Measurements from ENCODE around the gene GTF2IRD1. TPM values are rescaled to one million over a fixed set of nuclear protein-coding genes. Genes with fewer than 3 reads are reported as not detected.
"Not testable (repeated sequence)": the region's sequence is repeated elsewhere in the genome, so short reads cannot be mapped to it uniquely, and the experiment has no call there.

The GTF2IRD1 gene
- total RNA-seq, 1 experiment from 2014 or later, result 73.6 TPM

- Histone ChIP-seq H3K4me1 (ENCODE audit: insufficient read depth, low read length, poor library complexity, severe bottlenecking) (no peaks in the 10 kb centered on the region), H3K4me3 (ENCODE audit: low read depth, low read length, poor library complexity, severe bottlenecking) (no peak overlapping the region), H3K27ac (ENCODE audit: low read depth, low read length, poor library complexity, severe bottlenecking) (no peak overlapping the region), H3K9me3 (ENCODE audit: low read depth, low read length, poor library complexity, severe bottlenecking) (peaks cover 3% of the 10 kb centered on the region), H3K36me3 (ENCODE audit: insufficient read depth, low read length, poor library complexity, severe bottlenecking) (peaks cover 42% of the 10 kb centered on the region), H3K27me3 (replicated peaks; ENCODE audit: insufficient read depth, low read depth, low read length, poor library complexity) (no peaks in the 10 kb centered on the region)
- peak; percentile 84 for DNase-seq (ENCODE audit: low spot score)
- intact Hi-C loops (cut with micrococcal nuclease; ENCODE audit: unreplicated experiment), result no loop called here
- no TSS peak for BruUV-seq (replicated peaks)
- POLR2A ChIA-PET (ENCODE audit: low non-redundant PET), result no interaction called here
- CTCF ChIA-PET, result interaction anchor here (0.5 kb wide), 1 partner anchor 55 kb away, joined by 5 read pairs; no protein-coding TSS in a partner anchor
- TF ChIP-seq EZH2 (IDR thresholded peaks at IDR 0.05; ENCODE audit: borderline replicate concordance, low read depth, low read length, poor library complexity, severe bottlenecking), result no peak
- no peak for TF ChIP-seq CTCF (conservative IDR thresholded peaks at IDR 0.05; ENCODE audit: low read depth, low read length)
Observed at GRCh38 chr7:74542558-74543117, 88.9 kb downstream of the GTF2IRD1 start.

GRCh38 chr7:74544706-74545469 is 91.2 kb downstream of the GTF2IRD1 start:
- TF ChIP-seq EZH2 (IDR thresholded peaks at IDR 0.05; ENCODE audit: borderline replicate concordance, low read depth, low read length, poor library complexity, severe bottlenecking) (no peak), CTCF (conservative IDR thresholded peaks at IDR 0.05; ENCODE audit: low read depth, low read length) (peak; percentile 62)
- Histone ChIP-seq H3K9me3 (ENCODE audit: low read depth, low read length, poor library complexity, severe bottlenecking) (peaks cover 3% of the 10 kb centered on the region), H3K27me3 (replicated peaks; ENCODE audit: insufficient read depth, low read depth, low read length, poor library complexity) (no peaks in the 10 kb centered on the region), H3K36me3 (ENCODE audit: insufficient read depth, low read length, poor library complexity, severe bottlenecking) (peaks cover 41% of the 10 kb centered on the region), H3K4me3 (ENCODE audit: low read depth, low read length, poor library complexity, severe bottlenecking) (no peak overlapping the region), H3K4me1 (ENCODE audit: insufficient read depth, low read length, poor library complexity, severe bottlenecking) (no peaks in the 10 kb centered on the region), H3K27ac (ENCODE audit: low read depth, low read length, poor library complexity, severe bottlenecking) (no peak overlapping the region)
- DNase-seq (ENCODE audit: low spot score), result peak; percentile 52
- ChIA-PET POLR2A (ENCODE audit: low non-redundant PET) (no interaction called here), CTCF (no interaction called here)
- no TSS peak for BruUV-seq (replicated peaks)
- intact Hi-C loops (cut with micrococcal nuclease; ENCODE audit: unreplicated experiment), result loop anchor here (2.0 kb wide), 1 partner anchor 94 kb away; no protein-coding TSS in a partner anchor

GRCh38 chr7:74545921-74546320 is 92.2 kb downstream of the GTF2IRD1 start:
- BruUV-seq (replicated peaks), result no TSS peak
- CTCF ChIA-PET, result no interaction called here
- no peaks in the 10 kb centered on the region for H3K4me1 ChIP-seq (ENCODE audit: insufficient read depth, low read length, poor library complexity, severe bottlenecking)
- POLR2A ChIA-PET (ENCODE audit: low non-redundant PET), result no interaction called here
- intact Hi-C loops (cut with micrococcal nuclease; ENCODE audit: unreplicated experiment), result loop anchor here (2.0 kb wide), 1 partner anchor 95 kb away; no protein-coding TSS in a partner anchor
- no peak overlapping the region for H3K27ac ChIP-seq (ENCODE audit: low read depth, low read length, poor library complexity, severe bottlenecking)
- TF ChIP-seq CTCF (conservative IDR thresholded peaks at IDR 0.05; ENCODE audit: low read depth, low read length) (no peak), EZH2 (IDR thresholded peaks at IDR 0.05; ENCODE audit: borderline replicate concordance, low read depth, low read length, poor library complexity, severe bottlenecking) (no peak)
- H3K36me3 ChIP-seq (ENCODE audit: insufficient read depth, low read length, poor library complexity, severe bottlenecking), result peaks cover 41% of the 10 kb centered on the region
- no peaks in the 10 kb centered on the region for H3K27me3 ChIP-seq (replicated peaks; ENCODE audit: insufficient read depth, low read depth, low read length, poor library complexity)
- no peak overlapping the region for H3K4me3 ChIP-seq (ENCODE audit: low read depth, low read length, poor library complexity, severe bottlenecking)
- no peak for DNase-seq (ENCODE audit: low spot score)
- peaks cover 3% of the 10 kb centered on the region for H3K9me3 ChIP-seq (ENCODE audit: low read depth, low read length, poor library complexity, severe bottlenecking)

- CTCF ChIA-PET; POLR2A ChIA-PET (ENCODE audit: low non-redundant PET); H3K4me1 ChIP-seq (ENCODE audit: insufficient read depth, low read length, poor library complexity, severe bottlenecking): not testable (repeated sequence)
Observed at GRCh38 chr7:74553596-74554012, 99.9 kb downstream of the GTF2IRD1 start.

More at GRCh38 chr7:74553596-74554012, 99.9 kb downstream of the GTF2IRD1 start:
- H3K9me3 ChIP-seq (ENCODE audit: low read depth, low read length, poor library complexity, severe bottlenecking); H3K27me3 ChIP-seq (replicated peaks; ENCODE audit: insufficient read depth, low read depth, low read length, poor library complexity); DNase-seq (ENCODE audit: low spot score); intact Hi-C loops (cut with micrococcal nuclease; ENCODE audit: unreplicated experiment); H3K4me3 ChIP-seq (ENCODE audit: low read depth, low read length, poor library complexity, severe bottlenecking); H3K27ac ChIP-seq (ENCODE audit: low read depth, low read length, poor library complexity, severe bottlenecking); BruUV-seq (replicated peaks): not testable (repeated sequence)
- peaks cover 14% of the 10 kb centered on the region for H3K36me3 ChIP-seq (ENCODE audit: insufficient read depth, low read length, poor library complexity, severe bottlenecking)

Data from A673 (cell line).